ENCODE results near the gene ARFRP1. TPM values are rescaled to one million over a fixed set of nuclear protein-coding genes. Genes with fewer than 3 reads are reported as not detected.

The ARFRP1 gene
- total and polyA plus RNA-seq, 2 of the 13 experiments (the other 11 are each of a cell fraction or from before 2014, with no cell fraction given), result 32.0 to 51.1 TPM

DNA sequence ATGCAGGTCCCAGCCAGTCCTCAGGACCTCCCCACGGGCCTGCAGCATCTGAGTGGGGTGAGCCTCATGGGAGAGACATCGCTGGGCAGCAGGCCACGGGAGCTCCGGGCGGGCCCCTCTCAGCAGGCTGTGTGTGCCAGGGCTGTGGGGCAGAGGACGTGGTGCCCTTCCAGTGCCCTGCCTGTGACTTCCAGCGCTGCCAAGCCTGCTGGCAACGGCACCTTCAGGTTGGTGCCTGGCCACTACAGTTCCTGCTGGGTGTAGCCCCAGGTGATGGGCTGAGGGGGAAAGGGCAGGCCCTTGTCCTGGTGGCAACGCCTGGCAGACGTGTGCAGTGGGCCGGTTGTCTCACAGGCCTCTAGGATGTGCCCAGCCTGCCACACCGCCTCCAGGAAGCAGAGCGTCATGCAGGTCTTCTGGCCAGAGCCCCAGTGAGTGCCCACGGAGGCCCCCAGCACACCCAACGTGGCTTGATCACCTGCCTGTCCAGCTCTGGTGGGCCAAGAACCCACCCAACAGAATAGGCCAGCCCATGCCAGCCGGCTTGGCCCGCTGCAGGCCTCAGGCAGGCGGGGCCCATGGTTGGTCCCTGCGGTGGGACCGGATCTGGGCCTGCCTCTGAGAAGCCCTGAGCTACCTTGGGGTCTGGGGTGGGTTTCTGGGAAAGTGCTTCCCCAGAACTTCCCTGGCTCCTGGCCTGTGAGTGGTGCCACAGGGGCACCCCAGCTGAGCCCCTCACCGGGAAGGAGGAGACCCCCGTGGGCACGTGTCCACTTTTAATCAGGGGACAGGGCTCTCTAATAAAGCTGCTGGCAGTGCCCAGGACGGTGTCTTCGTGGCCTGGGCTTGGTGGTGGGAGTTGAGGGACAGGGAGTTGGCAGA, 12.1 kb downstream of the ARFRP1 start (continued):
- TF ChIP-seq ZBTB49 (CRISPR knock-in tag; IDR thresholded peaks at IDR 0.05; ENCODE audit: borderline replicate concordance) (no peak), SRY (CRISPR knock-in tag; IDR thresholded peaks at IDR 0.05) (0 out of 2 replicates have a peak, but pooled peaks have one; percentile 18), TBX3 (IDR thresholded peaks at IDR 0.05; ENCODE audit: borderline replicate concordance) (no peak), NAIF1 (CRISPR knock-in tag; IDR thresholded peaks at IDR 0.05; ENCODE audit: borderline replicate concordance) (no peak), ZBTB3 (CRISPR knock-in tag; IDR thresholded peaks at IDR 0.05; ENCODE audit: borderline replicate concordance, low read depth) (no peak), POLR2A (IDR thresholded peaks at IDR 0.05; ENCODE audit: insufficient read depth in 1 of 2, low read depth in 2 of 2, low read length in 2 of 2) (peak; percentile 33 to 51; a peak in 2 of 4 replicates), ZFP1 (CRISPR knock-in tag; IDR thresholded peaks at IDR 0.05) (no peak), ZNF572 (CRISPR knock-in tag; IDR thresholded peaks at IDR 0.05) (0 out of 2 replicates have a peak, but pooled peaks have one; percentile 73), ZNF75D (CRISPR knock-in tag; IDR thresholded peaks at IDR 0.05; ENCODE audit: borderline replicate concordance) (no peak), SYNCRIP (IDR thresholded peaks at IDR 0.05; ENCODE audit: insufficient read depth, low read depth, low read length) (no peak), SALL1 (CRISPR knock-in tag; IDR thresholded peaks at IDR 0.05) (0 out of 2 replicates have a peak, but pooled peaks have one; percentile 12), ZNF644 (CRISPR knock-in tag; IDR thresholded peaks at IDR 0.05; ENCODE audit: low read depth) (no peak), ZNF619 (CRISPR knock-in tag; IDR thresholded peaks at IDR 0.05) (0 out of 2 replicates have a peak, but pooled peaks have one; percentile 47), CHD4 (IDR thresholded peaks at IDR 0.05; ENCODE audit: borderline replicate concordance, low read length) (no peak), ZNF816 (CRISPR knock-in tag; IDR thresholded peaks at IDR 0.05; ENCODE audit: borderline replicate concordance) (no peak), FIP1L1 (IDR thresholded peaks at IDR 0.05; ENCODE audit: borderline replicate concordance, insufficient read depth, low read depth, low read length) (peak; percentile 24; the same call in 1 of the 2 replicates)
- TF ChIP-seq, protein P1, sequence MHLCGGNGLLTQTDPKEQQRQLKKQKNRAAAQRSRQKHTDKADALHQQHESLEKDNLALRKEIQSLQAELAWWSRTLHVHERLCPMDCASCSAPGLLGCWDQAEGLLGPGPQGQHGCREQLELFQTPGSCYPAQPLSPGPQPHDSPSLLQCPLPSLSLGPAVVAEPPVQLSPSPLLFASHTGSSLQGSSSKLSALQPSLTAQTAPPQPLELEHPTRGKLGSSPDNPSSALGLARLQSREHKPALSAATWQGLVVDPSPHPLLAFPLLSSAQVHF (CRISPR knock-in tag; IDR thresholded peaks at IDR 0.05), result 0 out of 2 replicates have a peak, but pooled peaks have one; percentile 11
- TF ChIP-seq, protein P2, sequence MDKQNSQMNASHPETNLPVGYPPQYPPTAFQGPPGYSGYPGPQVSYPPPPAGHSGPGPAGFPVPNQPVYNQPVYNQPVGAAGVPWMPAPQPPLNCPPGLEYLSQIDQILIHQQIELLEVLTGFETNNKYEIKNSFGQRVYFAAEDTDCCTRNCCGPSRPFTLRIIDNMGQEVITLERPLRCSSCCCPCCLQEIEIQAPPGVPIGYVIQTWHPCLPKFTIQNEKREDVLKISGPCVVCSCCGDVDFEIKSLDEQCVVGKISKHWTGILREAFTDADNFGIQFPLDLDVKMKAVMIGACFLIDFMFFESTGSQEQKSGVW (CRISPR knock-in tag; IDR thresholded peaks at IDR 0.05; ENCODE audit: borderline replicate concordance), result no peak
